ENCODE data around the gene XPO6. TPM values are rescaled to one million over a fixed set of nuclear protein-coding genes. Genes with fewer than 3 reads are reported as not detected.

Gene XPO6
- total RNA-seq, 8 experiments from 2014 or later, result 61.4 to 150 (median 82.2) TPM

GRCh38 chr16:28051486-28051885 is 160.3 kb downstream of the XPO6 start:
- in situ Hi-C loops (cut with MboI; ENCODE audit: low pct_unique_long_range_greater_than_20kb in 2 of 9, low sequenced_read_pairs in 9 of 9, unreplicated experiment in 9 of 9), result loop anchor here in 1 of 9 experiments (25.0 kb wide), 2 partner anchors 264 to 414 kb away; no protein-coding TSS in a partner anchor
- H3K4me3 ChIP-seq, result no peak overlapping the region
- H3K27ac ChIP-seq, result no peak overlapping the region
- no peaks in the 10 kb centered on the region for H3K4me1 ChIP-seq (replicated peaks in 1 of 2)
- no peak for ATAC-seq (replicated peaks in 6 of 8)
- 0 to 80% (median 57%) methylated on average over 1 to 7 of the region's 7 CpGs; no CpG with 5 or more reads in 2 of the 10 experiments for WGBS, 10 experiments

Other genes with a start within 250 kb of the XPO6 start
- 1 to 10 TPM in 2 of 8 experiments, under 1 TPM in 6; 0.25 to 1.5 (median 0.74) TPM for gene GSG1L, start 148.3 kb downstream of the XPO6 start, total RNA-seq
- 10 to 100 TPM in 5 of 8 experiments, under 1 TPM in 3; 0.20 to 39.7 (median 19.3) TPM for gene SBK1, start 80.6 kb upstream of the XPO6 start, total RNA-seq
- gene NPIPB6, start 151.5 kb upstream of the XPO6 start, total RNA-seq, result 1 to 10 TPM in 5 of 8 experiments, under 1 TPM in 1, not detected in 2; 0.88 to 3.1 (median 1.6) TPM
- 100 to 1,000 TPM in 7 of 8 experiments, 10 to 100 TPM in 1; 64.2 to 235 (median 149) TPM for gene EIF3CL, start 191.9 kb upstream of the XPO6 start, total RNA-seq

Measured in motor neuron (in vitro differentiated cells).